ENCODE results near the gene SYNPO.

The SYNPO gene

GRCh38 chr5:150700594-150701377, 60.3 kb downstream of the SYNPO start, which contains the start of gene RBM22:
Gene RBM22 (minus strand): TSS chr5:150701062. CDS start chr5:150700985, 77 bp downstream.
- TF ChIP-seq, protein P1, sequence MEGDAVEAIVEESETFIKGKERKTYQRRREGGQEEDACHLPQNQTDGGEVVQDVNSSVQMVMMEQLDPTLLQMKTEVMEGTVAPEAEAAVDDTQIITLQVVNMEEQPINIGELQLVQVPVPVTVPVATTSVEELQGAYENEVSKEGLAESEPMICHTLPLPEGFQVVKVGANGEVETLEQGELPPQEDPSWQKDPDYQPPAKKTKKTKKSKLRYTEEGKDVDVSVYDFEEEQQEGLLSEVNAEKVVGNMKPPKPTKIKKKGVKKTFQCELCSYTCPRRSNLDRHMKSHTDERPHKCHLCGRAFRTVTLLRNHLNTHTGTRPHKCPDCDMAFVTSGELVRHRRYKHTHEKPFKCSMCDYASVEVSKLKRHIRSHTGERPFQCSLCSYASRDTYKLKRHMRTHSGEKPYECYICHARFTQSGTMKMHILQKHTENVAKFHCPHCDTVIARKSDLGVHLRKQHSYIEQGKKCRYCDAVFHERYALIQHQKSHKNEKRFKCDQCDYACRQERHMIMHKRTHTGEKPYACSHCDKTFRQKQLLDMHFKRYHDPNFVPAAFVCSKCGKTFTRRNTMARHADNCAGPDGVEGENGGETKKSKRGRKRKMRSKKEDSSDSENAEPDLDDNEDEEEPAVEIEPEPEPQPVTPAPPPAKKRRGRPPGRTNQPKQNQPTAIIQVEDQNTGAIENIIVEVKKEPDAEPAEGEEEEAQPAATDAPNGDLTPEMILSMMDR (IDR thresholded peaks at IDR 0.05; ENCODE audit: low read length) = peak; percentile 84
- TF ChIP-seq EZH2 (IDR thresholded peaks at IDR 0.05; ENCODE audit: borderline replicate concordance, low read length) = no peak
- H3K9me3 ChIP-seq (ENCODE audit: low read length) = no peaks in the 10 kb centered on the region
- peak within 1 kb of the TSS; percentile 46 for H3K27ac ChIP-seq (ENCODE audit: low read depth, low read length, poor library complexity, severe bottlenecking)
- no peaks in the 10 kb centered on the region for H3K27me3 ChIP-seq (ENCODE audit: insufficient read depth, low read length)
- peak within 1 kb of the TSS; percentile 82 for H3K9ac ChIP-seq (ENCODE audit: low read length)
- H3F3A ChIP-seq (ENCODE audit: insufficient read depth, low read length) = no peaks in the 10 kb centered on the region
- peak within 1 kb of the TSS; percentile 50; the same call in 1 of the 2 replicates for H2AFZ ChIP-seq (ENCODE audit: low read length)
- H3K9me2 ChIP-seq (ENCODE audit: low read depth, low read length) = no peaks in the 10 kb centered on the region
- H3K79me2 ChIP-seq (ENCODE audit: insufficient read depth, low read length) = peaks cover 11% of the 10 kb centered on the region; the same call in 1 of the 2 replicates
- no peaks in the 10 kb centered on the region for H4K20me1 ChIP-seq (ENCODE audit: insufficient read depth, low read length)
- peak within 1 kb of the TSS; percentile 97 for H3K4me2 ChIP-seq (ENCODE audit: low read length)
- peak within 1 kb of the TSS; percentile 73 for H3K4me3 ChIP-seq (ENCODE audit: low read depth, low read length, poor library complexity, severe bottlenecking)
- peaks cover 33% of the 10 kb centered on the region for H3K36me3 ChIP-seq (ENCODE audit: insufficient read depth, low read length)
- peaks cover 18% of the 10 kb centered on the region for H3K4me1 ChIP-seq (ENCODE audit: insufficient read depth, low read length, severe bottlenecking)

DNA sequence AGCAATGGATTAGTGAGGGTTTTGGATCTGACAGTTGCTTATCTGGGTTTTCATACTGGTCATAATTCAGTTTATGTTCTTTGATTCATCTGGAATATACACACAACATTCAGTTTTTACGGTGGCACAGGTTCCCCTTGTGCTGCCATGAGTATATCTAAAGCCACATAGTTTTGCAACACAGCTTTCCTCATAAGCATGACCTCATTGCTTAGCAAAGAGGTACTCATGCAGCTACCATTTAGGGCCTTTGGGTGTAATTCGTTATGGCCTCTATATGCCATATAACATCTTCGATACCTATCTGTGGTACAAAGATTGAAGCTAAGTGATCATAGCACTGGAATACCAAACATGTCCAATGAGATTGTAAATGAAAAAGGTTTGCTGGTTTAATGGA, 63.3 kb downstream of the SYNPO start:
- Histone ChIP-seq H3K36me3 (ENCODE audit: insufficient read depth, low read length) (peaks cover 12% of the 10 kb centered on the region), H3F3A (ENCODE audit: insufficient read depth, low read length) (no peaks in the 10 kb centered on the region), H4K20me1 (ENCODE audit: insufficient read depth, low read length) (no peaks in the 10 kb centered on the region), H3K4me2 (ENCODE audit: low read length) (no peak overlapping the region), H3K4me3 (ENCODE audit: low read depth, low read length, poor library complexity, severe bottlenecking) (no peak overlapping the region), H2AFZ (ENCODE audit: low read length) (no peak overlapping the region), H3K79me2 (ENCODE audit: insufficient read depth, low read length) (peaks cover 11% of the 10 kb centered on the region; the same call in 1 of the 2 replicates), H3K27me3 (ENCODE audit: insufficient read depth, low read length) (no peaks in the 10 kb centered on the region), H3K27ac (ENCODE audit: low read depth, low read length, poor library complexity, severe bottlenecking) (no peak overlapping the region), H3K9me3 (ENCODE audit: low read length) (no peaks in the 10 kb centered on the region), H3K9me2 (ENCODE audit: low read depth, low read length) (no peaks in the 10 kb centered on the region), H3K9ac (ENCODE audit: low read length) (no peak overlapping the region), H3K4me1 (ENCODE audit: insufficient read depth, low read length, severe bottlenecking) (peaks cover 18% of the 10 kb centered on the region)
- TF ChIP-seq, protein P1 (IDR thresholded peaks at IDR 0.05; ENCODE audit: low read length) = no peak
- TF ChIP-seq EZH2 (IDR thresholded peaks at IDR 0.05; ENCODE audit: borderline replicate concordance, low read length) = no peak

- no peak for TF ChIP-seq EZH2 (IDR thresholded peaks at IDR 0.05; ENCODE audit: borderline replicate concordance, low read length)
- H3K9me2 ChIP-seq (ENCODE audit: low read depth, low read length) = no peaks in the 10 kb centered on the region
- H3K9ac ChIP-seq (ENCODE audit: low read length) = no peak overlapping the region
- H3K4me3 ChIP-seq (ENCODE audit: low read depth, low read length, poor library complexity, severe bottlenecking) = no peak overlapping the region
- no peaks in the 10 kb centered on the region for H3F3A ChIP-seq (ENCODE audit: insufficient read depth, low read length)
- no peak overlapping the region for H3K27ac ChIP-seq (ENCODE audit: low read depth, low read length, poor library complexity, severe bottlenecking)
- H3K27me3 ChIP-seq (ENCODE audit: insufficient read depth, low read length) = no peaks in the 10 kb centered on the region
- H2AFZ ChIP-seq (ENCODE audit: low read length) = no peak overlapping the region
- H3K4me2 ChIP-seq (ENCODE audit: low read length) = no peak overlapping the region
- peaks cover under 1% of the 10 kb centered on the region for H3K4me1 ChIP-seq (ENCODE audit: insufficient read depth, low read length, severe bottlenecking)
- no peaks in the 10 kb centered on the region for H3K9me3 ChIP-seq (ENCODE audit: low read length)
- no peaks in the 10 kb centered on the region for H4K20me1 ChIP-seq (ENCODE audit: insufficient read depth, low read length)
- no peaks in the 10 kb centered on the region for H3K79me2 ChIP-seq (ENCODE audit: insufficient read depth, low read length)
- peaks cover 34% of the 10 kb centered on the region for H3K36me3 ChIP-seq (ENCODE audit: insufficient read depth, low read length)
Measured at GRCh38 chr5:150706776-150707390, 66.4 kb downstream of the SYNPO start.

Measured in OCI-LY1 (cell line).